Ectodermal cell (in vitro differentiated cells): ENCODE results near the gene SYCP2.
"Not testable (repeated sequence)": the region's sequence is repeated elsewhere in the genome, so short reads cannot be mapped to it uniquely, and the experiment has no call there.

ENCODE experiments used
- H3K27ac ChIP-seq: 2 replicates; pipeline ENCODE4 v1.7.0; 2013; ENCODE audit warnings: mild to moderate bottlenecking, low read depth, low read length; ENCODE audit not compliant: insufficient read depth, poor library complexity, severe bottlenecking
- H3K27me3 ChIP-seq: 2 replicates; pipeline ENCODE4 v1.7.0; 2013; ENCODE audit warnings: mild to moderate bottlenecking, low read length; ENCODE audit not compliant: insufficient read depth, control insufficient read depth, poor library complexity, severe bottlenecking
- H3K36me3 ChIP-seq: one replicate; pipeline ENCODE4 v1.7.0; 2013; ENCODE audit warnings: low read length; ENCODE audit not compliant: control insufficient read depth, insufficient read depth
- H3K4me1 ChIP-seq: one replicate; pipeline ENCODE4 v1.7.0; 2013; ENCODE audit warnings: low read length; ENCODE audit not compliant: control insufficient read depth, insufficient read depth
- H3K4me3 ChIP-seq: 2 replicates; pipeline ENCODE4 v1.7.0; 2013; ENCODE audit warnings: low read depth, low read length, control low read depth; ENCODE audit not compliant: insufficient read depth
- H3K9me3 ChIP-seq: 2 replicates; pipeline ENCODE4 v1.7.0; 2013; ENCODE audit warnings: mild to moderate bottlenecking, low read length, moderate library complexity; ENCODE audit not compliant: control insufficient read depth
- WGBS, 2 experiments: methylation state at CpG; one replicate each; pipeline ENCODE4 v1.1.7; 2013; ENCODE audit warnings: missing lambda C conversion rate in 2 of 2; 5-methylcytosine and 5-hydroxymethylcytosine counted together

Gene SYCP2

GRCh38 chr20:59908855-59909254, 24.6 kb downstream of the SYCP2 start:
- Histone ChIP-seq H3K9me3 (no peaks in the 10 kb centered on the region), H3K36me3 (no peaks in the 10 kb centered on the region), H3K4me1 (no peaks in the 10 kb centered on the region), H3K27me3 (no peaks in the 10 kb centered on the region), H3K27ac (no peak overlapping the region), H3K4me3 (no peak overlapping the region)
- 90 to 92% methylated on average over 5 of the region's 5 CpGs for WGBS, 2 experiments

- no peak overlapping the region for H3K4me3 ChIP-seq
- no peaks in the 10 kb centered on the region for H3K9me3 ChIP-seq
- 83% methylated on average over 1 of the region's 1 CpG; no CpG with 5 or more reads in 1 of the 2 experiments for WGBS, 2 experiments
- H3K27ac ChIP-seq = no peak overlapping the region
- H3K4me1 ChIP-seq = no peaks in the 10 kb centered on the region
- H3K27me3 ChIP-seq = no peaks in the 10 kb centered on the region
- H3K36me3 ChIP-seq = no peaks in the 10 kb centered on the region
Observed at GRCh38 chr20:59903621-59904020, 29.8 kb downstream of the SYCP2 start.

- Histone ChIP-seq H3K4me1 (no peaks in the 10 kb centered on the region), H3K27me3 (no peaks in the 10 kb centered on the region), H3K36me3 (no peaks in the 10 kb centered on the region), H3K4me3 (no peak overlapping the region), H3K27ac (no peak overlapping the region), H3K9me3 (no peaks in the 10 kb centered on the region)
- WGBS, 2 experiments = 91 to 95% methylated on average over 3 of the region's 3 CpGs
Observed at GRCh38 chr20:59902470-59902869, 31.0 kb downstream of the SYCP2 start.

- Histone ChIP-seq H3K27me3 (no peaks in the 10 kb centered on the region), H3K4me3 (no peak overlapping the region), H3K27ac (no peak overlapping the region), H3K9me3 (no peaks in the 10 kb centered on the region), H3K36me3 (no peaks in the 10 kb centered on the region), H3K4me1 (no peaks in the 10 kb centered on the region)
- WGBS, 2 experiments = no CpG with 5 or more reads among the region's 1 CpG
Observed at GRCh38 chr20:59895908-59896307, 37.5 kb downstream of the SYCP2 start.

GRCh38 chr20:59891581-59891980, 41.9 kb downstream of the SYCP2 start:
- no peak overlapping the region for H3K4me3 ChIP-seq
- H3K27me3 ChIP-seq = no peaks in the 10 kb centered on the region
- no peaks in the 10 kb centered on the region for H3K36me3 ChIP-seq
- no peak overlapping the region for H3K27ac ChIP-seq
- no peaks in the 10 kb centered on the region for H3K4me1 ChIP-seq
- no peaks in the 10 kb centered on the region for H3K9me3 ChIP-seq
- WGBS, 2 experiments = 80 to 100% methylated on average over 1 of the region's 1 CpG

- H3K36me3 ChIP-seq, H3K9me3 ChIP-seq, H3K27ac ChIP-seq, H3K27me3 ChIP-seq, H3K4me1 ChIP-seq, H3K4me3 ChIP-seq: not testable (repeated sequence)
- 73 to 91% methylated on average over 2 of the region's 2 CpGs for WGBS, 2 experiments
Observed at GRCh38 chr20:59890035-59890434, 43.4 kb downstream of the SYCP2 start.

- 80% methylated on average over 1 of the region's 1 CpG for WGBS, 2 experiments
- Histone ChIP-seq H3K27ac (no peak overlapping the region), H3K36me3 (no peaks in the 10 kb centered on the region), H3K9me3 (no peaks in the 10 kb centered on the region), H3K4me1 (no peaks in the 10 kb centered on the region), H3K4me3 (no peak overlapping the region), H3K27me3 (no peaks in the 10 kb centered on the region)
Observed at GRCh38 chr20:59888050-59888449, 45.4 kb downstream of the SYCP2 start.

GRCh38 chr20:59884494-59884893, 48.9 kb downstream of the SYCP2 start:
- WGBS, 2 experiments = 85% methylated on average over 3 of the region's 3 CpGs; no CpG with 5 or more reads in 1 of the 2 experiments
- no peaks in the 10 kb centered on the region for H3K4me1 ChIP-seq

GRCh38 chr20:59880198-59880597, 53.2 kb downstream of the SYCP2 start:
- Histone ChIP-seq H3K27ac (no peak overlapping the region), H3K36me3 (no peaks in the 10 kb centered on the region)
- WGBS, 2 experiments = no CpG with 5 or more reads among the region's 1 CpG

More at GRCh38 chr20:59884494-59884893, 48.9 kb downstream of the SYCP2 start:
- no peak overlapping the region for H3K4me3 ChIP-seq
- H3K27ac ChIP-seq = no peak overlapping the region
- H3K27me3 ChIP-seq = no peaks in the 10 kb centered on the region
- H3K36me3 ChIP-seq = no peaks in the 10 kb centered on the region
- no peaks in the 10 kb centered on the region for H3K9me3 ChIP-seq

GRCh38 chr20:59873409-59873808, 60.0 kb downstream of the SYCP2 start:
- H3K27ac ChIP-seq = no peak overlapping the region
- WGBS, 2 experiments = 75% methylated on average over 1 of the region's 1 CpG; no CpG with 5 or more reads in 1 of the 2 experiments
- H3K9me3 ChIP-seq = no peaks in the 10 kb centered on the region
- H3K27me3 ChIP-seq = no peaks in the 10 kb centered on the region
- H3K36me3 ChIP-seq = no peaks in the 10 kb centered on the region
- no peak overlapping the region for H3K4me3 ChIP-seq
- H3K4me1 ChIP-seq = no peaks in the 10 kb centered on the region

More at GRCh38 chr20:59880198-59880597, 53.2 kb downstream of the SYCP2 start:
- Histone ChIP-seq H3K4me3 (no peak overlapping the region), H3K27me3 (no peaks in the 10 kb centered on the region), H3K4me1 (no peaks in the 10 kb centered on the region), H3K9me3 (no peaks in the 10 kb centered on the region)

- Histone ChIP-seq H3K9me3 (no peaks in the 10 kb centered on the region), H3K27me3 (no peaks in the 10 kb centered on the region)
- WGBS, 2 experiments = no CpG with 5 or more reads among the region's 1 CpG
Observed at GRCh38 chr20:59871096-59871495, 62.3 kb downstream of the SYCP2 start.

More at GRCh38 chr20:59871096-59871495, 62.3 kb downstream of the SYCP2 start:
- no peaks in the 10 kb centered on the region for H3K4me1 ChIP-seq
- no peak overlapping the region for H3K4me3 ChIP-seq
- no peaks in the 10 kb centered on the region for H3K36me3 ChIP-seq
- no peak overlapping the region for H3K27ac ChIP-seq
